Skeletal muscle tissue (tissue), 4 donors: ENCODE data around the gene TRIM67. TPM values are rescaled to one million over a fixed set of nuclear protein-coding genes. Genes with fewer than 3 reads are reported as not detected.

Source experiments
- H3K27ac ChIP-seq: one replicate; pipeline ENCODE4 v1.7.0; 2013; ENCODE audit warnings: mild to moderate bottlenecking, low read depth, low read length, inconsistent platforms
- H3K27me3 ChIP-seq, 3 donors: one replicate each; pipeline ENCODE4 v1.7.0; 2013; ENCODE audit warnings: low read length in 3 of 3; ENCODE audit not compliant: control insufficient read depth in 3 of 3, insufficient read depth in 3 of 3
- H3K36me3 ChIP-seq, 3 donors: one replicate each; pipeline ENCODE4 v1.7.0; 2013; ENCODE audit warnings: low read length in 3 of 3; ENCODE audit not compliant: control insufficient read depth in 3 of 3, insufficient read depth in 3 of 3
- H3K4me1 ChIP-seq, 3 donors: one replicate each; pipeline ENCODE4 v1.7.0; 2013; ENCODE audit warnings: low read length in 3 of 3, mild to moderate bottlenecking in 3 of 3; ENCODE audit not compliant: control insufficient read depth in 3 of 3, insufficient read depth in 3 of 3
- H3K4me3 ChIP-seq, 3 donors: one replicate each; pipeline ENCODE4 v1.7.0; 2013; ENCODE audit warnings: low read length in 3 of 3
- H3K9ac ChIP-seq, 3 donors: one replicate each; pipeline ENCODE4 v1.7.0; 2013; ENCODE audit warnings: low read length in 3 of 3, mild to moderate bottlenecking in 3 of 3, moderate library complexity in 2 of 3, low read depth in 1 of 3
- H3K9me3 ChIP-seq, 3 donors: one replicate each; pipeline ENCODE4 v1.7.0; 2013; ENCODE audit warnings: low read length in 3 of 3; ENCODE audit not compliant: control insufficient read depth in 3 of 3
- total RNA-seq: library from RNA; depleted of rRNA; stranded (reverse); fragments of >200 nt; gene quantifications from one replicate; pipeline ENCODE4 v1.2.3, GENCODE V29; 2014
- donor health status: Osteomylitis.

The TRIM67 gene
- total RNA-seq, 1 donor from 2014 or later, result under 0.01 TPM

- no peaks in the 10 kb centered on the region for H3K27me3 ChIP-seq
- no peaks in the 10 kb centered on the region for H3K4me1 ChIP-seq
- H3K9me3 ChIP-seq, result no peaks in the 10 kb centered on the region
- H3K9ac ChIP-seq, result no peak overlapping the region
- H3K27ac ChIP-seq, result no peak overlapping the region
- peaks cover 25 to 73% (median 63%) of the 10 kb centered on the region in 3 donors for H3K36me3 ChIP-seq
- no peak overlapping the region for H3K4me3 ChIP-seq
These were observed 102.8 kb downstream of the TRIM67 start for GRCh38 chr1:231264642-231265041.

GRCh38 chr1:231265379-231265778, 103.5 kb downstream of the TRIM67 start:
- Histone ChIP-seq H3K27ac (no peak overlapping the region), H3K9me3 (no peaks in the 10 kb centered on the region), H3K9ac (no peak overlapping the region), H3K36me3 (peaks cover 20 to 70% (median 59%) of the 10 kb centered on the region in 3 donors), H3K4me3 (no peak overlapping the region), H3K4me1 (no peaks in the 10 kb centered on the region), H3K27me3 (no peaks in the 10 kb centered on the region)

GRCh38 chr1:231266811-231267322, 105.0 kb downstream of the TRIM67 start:
- no peak overlapping the region for H3K9ac ChIP-seq
- H3K9me3 ChIP-seq, result no peaks in the 10 kb centered on the region
- H3K36me3 ChIP-seq, result peaks cover 26 to 72% (median 51%) of the 10 kb centered on the region in 3 donors
- no peak overlapping the region for H3K27ac ChIP-seq
- H3K4me3 ChIP-seq, result no peak overlapping the region
- no peaks in the 10 kb centered on the region for H3K4me1 ChIP-seq
- no peaks in the 10 kb centered on the region for H3K27me3 ChIP-seq

Other genes starting within 250 kb of the TRIM67 start
- 20.4 TPM for gene TTC13, start 183.2 kb upstream of the TRIM67 start, total RNA-seq
- 10.4 TPM for gene ARV1, start 183.0 kb upstream of the TRIM67 start, total RNA-seq
- 14.1 TPM for gene FAM89A, start 121.8 kb upstream of the TRIM67 start, total RNA-seq
- gene GNPAT, start 79.2 kb downstream of the TRIM67 start, total RNA-seq, result 58.5 TPM
- 12.5 TPM for gene EXOC8, start 175.8 kb downstream of the TRIM67 start, total RNA-seq
- 5.7 TPM for gene SPRTN, start 176.2 kb downstream of the TRIM67 start, total RNA-seq